HG02623 (cell line): Measurements from ENCODE around the gene KCNMA1.

Experiments
- ATAC-seq: cut with Tn5 transposase; IDR thresholded peaks from one replicate; pipeline ENCODE4 v1.9.1; 2021; ENCODE audit warnings: moderate library complexity; ENCODE audit not compliant: unreplicated experiment

The KCNMA1 gene

DNA sequence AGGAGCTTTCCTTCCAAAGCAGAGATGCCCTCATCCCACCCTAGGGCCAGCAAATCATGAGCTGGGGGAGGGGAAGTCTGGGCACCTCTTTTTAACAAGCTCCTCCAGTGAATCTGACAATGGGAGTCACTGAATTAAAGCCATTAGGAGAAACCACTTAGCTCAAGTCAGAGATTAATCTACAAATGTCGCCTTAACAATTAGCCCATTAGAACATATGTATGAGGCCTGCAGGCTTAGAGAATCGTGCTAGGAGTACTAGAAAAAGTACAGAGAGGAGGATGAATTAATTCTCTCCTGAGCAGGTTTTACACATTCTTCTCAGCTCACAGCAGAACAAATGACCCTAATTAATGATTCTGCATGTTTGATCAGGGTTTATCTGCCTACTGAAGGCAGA lies 381.3 kb downstream of the KCNMA1 start:
- no peak for ATAC-seq

DNA sequence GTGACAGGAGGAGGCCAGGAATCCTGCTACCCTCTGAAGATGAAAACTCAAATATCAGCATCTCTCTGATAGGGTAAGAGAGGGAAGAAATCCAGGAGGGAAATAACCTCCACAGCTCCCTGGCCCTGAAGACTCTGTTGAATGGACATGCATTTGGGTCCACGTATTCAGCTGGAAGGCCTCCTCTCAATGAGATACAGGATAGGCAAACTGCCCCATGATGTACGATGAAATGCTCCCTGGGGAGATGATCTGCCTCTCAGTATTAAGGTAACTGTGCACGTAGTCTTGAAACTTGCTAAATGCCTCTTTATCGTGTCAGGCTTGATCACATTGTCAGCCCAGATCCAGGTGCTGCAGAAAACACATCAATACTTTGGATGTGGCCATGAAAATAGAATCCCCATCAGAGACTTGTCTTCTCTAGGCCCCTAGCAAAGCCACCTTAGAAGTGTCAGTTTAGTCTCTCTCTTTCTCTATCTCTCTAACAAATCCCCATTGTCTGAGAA lies 384.0 kb downstream of the KCNMA1 start:
- no peak for ATAC-seq

DNA sequence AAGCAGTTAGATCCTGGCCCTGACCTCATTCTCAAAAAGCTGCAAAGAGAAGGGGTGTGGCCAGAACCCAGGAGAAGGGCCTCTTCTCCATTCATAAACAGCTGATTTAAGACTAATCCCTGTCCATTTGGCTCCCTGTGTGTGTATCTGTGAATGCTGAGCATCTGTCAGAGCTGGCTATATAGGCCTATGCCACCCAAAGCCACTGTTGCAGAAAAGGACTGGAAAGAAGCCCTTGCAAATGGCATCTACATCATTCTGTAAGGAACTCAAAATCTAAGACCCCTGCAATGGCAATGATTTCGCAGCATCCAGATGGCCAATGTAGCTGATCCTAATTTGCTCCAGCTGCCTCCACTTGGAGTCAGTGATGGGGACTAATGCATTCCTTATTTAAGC lies 384.5 kb downstream of the KCNMA1 start:
- ATAC-seq = no peak

GRCh38 chr10:77252380-77253146 lies 385.0 kb downstream of the KCNMA1 start:
- ATAC-seq = no peak

GRCh38 chr10:77251297-77252013 lies 386.2 kb downstream of the KCNMA1 start:
- no peak for ATAC-seq

- ATAC-seq = no peak
Observed at GRCh38 chr10:77249901-77250459, 387.6 kb downstream of the KCNMA1 start.

GRCh38 chr10:77248104-77248790 lies 389.4 kb downstream of the KCNMA1 start:
- ATAC-seq = no peak

DNA sequence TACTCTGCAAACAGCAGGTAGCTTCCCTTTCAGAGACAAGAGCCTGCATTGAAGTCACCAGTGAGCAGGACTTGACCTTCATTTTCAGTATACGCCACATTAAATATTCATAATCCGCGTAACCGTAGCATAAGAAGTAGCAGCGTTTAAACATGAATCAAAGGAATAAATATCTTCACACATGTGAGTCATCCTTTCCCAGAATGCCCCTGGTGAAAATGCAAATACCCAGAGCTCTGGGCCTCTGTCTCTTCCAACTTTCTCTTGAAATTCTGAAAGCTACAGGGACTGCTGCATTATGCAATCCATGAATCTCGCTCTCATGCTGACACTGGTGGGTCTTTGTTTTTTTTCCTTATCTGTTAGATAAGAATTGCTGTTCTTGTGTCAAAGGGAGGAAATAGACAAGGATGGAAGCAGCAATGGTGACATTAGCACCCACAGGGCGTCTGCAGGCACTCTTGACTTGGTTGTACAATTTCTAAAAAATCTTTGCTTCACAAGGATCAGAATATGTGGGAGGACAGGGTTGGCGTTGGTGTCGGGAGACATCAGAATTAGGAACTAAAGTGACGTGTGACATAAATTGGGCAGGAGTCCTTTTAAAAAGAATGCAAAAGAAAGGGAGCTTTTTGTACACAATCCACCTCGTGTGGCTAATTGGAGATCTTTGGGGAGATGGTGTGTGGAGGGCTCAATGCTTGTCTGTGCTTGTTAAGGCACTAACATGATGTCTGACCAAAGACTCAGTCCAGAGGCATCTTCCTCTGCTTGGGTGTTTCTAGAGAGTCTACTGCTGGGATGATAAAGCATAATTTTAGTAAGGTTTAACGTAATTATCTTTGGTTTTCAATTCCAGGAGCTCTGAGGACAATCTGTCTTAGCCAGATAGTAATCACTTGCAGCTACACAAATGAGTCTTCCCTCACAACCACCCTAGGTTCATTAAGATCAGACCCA lies 390.3 kb downstream of the KCNMA1 start:
- ATAC-seq = no peak

- ATAC-seq = no peak
Observed at GRCh38 chr10:77245953-77246352, 391.7 kb downstream of the KCNMA1 start.

GRCh38 chr10:77244746-77245145 lies 392.9 kb downstream of the KCNMA1 start:
- ATAC-seq = no peak

DNA sequence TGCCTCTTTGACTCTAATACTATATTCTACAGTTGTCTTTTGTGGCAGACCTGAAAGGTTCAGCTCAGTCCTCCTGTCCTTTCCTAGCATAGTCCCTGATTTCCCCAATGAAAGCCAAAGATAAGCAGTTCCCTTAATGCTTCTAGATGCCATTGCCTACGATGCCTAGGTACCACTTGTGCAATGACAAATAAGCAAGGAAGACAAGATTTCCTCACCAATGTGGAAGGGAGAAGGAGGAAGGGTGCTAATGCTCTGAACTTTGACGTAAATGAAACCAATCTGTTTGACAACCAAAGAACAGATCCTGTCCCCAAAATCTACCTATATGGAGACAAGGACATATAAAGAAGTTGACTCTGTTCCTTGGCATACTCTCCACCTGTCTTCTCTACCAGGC lies 393.3 kb downstream of the KCNMA1 start:
- no peak for ATAC-seq

DNA sequence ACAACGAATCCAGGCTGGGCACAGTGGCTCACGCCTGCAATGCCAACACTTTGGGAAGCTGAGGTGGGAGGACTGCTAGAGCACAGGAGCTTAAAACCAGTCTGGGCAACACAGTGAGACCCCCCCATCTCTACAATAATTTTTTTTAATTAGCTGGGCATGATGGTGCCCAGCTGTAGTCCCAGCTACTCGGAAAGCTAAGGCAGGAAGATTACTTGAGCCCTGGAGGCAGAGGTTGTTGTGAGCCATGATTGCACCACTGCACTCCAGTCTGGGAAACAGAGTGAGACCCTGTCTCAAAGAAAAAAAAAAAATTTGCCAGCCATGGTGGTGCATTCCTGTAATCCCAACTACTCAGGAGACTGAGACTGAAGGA lies 396.3 kb downstream of the KCNMA1 start:
- ATAC-seq = no peak

GRCh38 chr10:77240706-77241349 lies 396.8 kb downstream of the KCNMA1 start:
- ATAC-seq = no peak

DNA sequence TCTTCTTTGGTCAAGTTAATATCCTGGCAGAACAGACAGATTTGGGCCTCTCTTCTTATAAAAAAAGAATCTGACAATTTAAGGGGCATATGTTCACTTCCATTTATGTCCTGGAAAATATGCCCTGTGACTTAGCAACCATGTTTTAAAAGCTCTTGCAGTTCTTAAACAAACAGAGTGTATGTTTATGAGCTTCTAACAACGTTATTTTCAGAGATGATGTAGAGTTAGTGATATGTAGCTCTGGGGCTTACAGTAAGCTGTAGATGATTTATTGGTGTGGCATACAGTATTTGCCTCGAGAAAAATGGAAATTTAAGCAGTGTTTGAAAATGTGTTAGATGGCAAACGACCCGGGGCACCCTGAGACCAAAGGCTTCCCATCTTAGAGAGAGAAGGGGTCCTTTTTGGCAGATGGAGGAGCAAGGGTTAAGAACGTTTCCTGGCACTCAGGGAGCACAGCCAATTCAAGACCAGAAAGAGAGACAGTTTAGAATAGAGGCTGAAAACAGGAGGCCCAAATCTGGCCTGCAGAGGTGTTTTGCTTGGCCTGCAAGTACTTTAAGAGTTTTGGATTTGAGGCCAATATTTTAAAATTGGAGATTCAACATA lies 397.5 kb downstream of the KCNMA1 start:
- ATAC-seq = no peak

DNA sequence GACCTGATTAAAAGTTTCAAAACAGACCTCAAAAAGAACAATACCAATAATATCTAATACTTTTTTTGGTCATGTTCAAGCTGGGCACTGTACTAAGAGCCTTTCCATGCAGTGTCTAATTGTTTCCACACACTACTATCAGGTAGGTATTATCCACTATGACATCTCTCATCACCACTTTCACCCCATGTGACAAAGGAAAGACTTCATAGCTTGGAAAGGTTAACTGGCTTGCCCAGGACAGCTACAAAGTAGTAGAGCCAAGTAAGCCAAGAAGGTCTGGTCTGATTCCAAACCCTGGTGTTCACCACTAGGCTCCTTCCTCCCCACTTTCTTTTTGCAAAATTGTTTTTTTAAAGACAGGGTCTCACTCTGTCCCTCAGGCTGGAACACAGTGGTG lies 400.5 kb downstream of the KCNMA1 start:
- ATAC-seq = no peak

- ATAC-seq = no peak
Observed at GRCh38 chr10:77236700-77237099, 400.9 kb downstream of the KCNMA1 start.

- ATAC-seq = no peak
Observed at GRCh38 chr10:77236029-77236428, 401.6 kb downstream of the KCNMA1 start.

- no peak for ATAC-seq
Observed at GRCh38 chr10:77234599-77234998, 403.0 kb downstream of the KCNMA1 start.

- ATAC-seq = no peak
Observed at GRCh38 chr10:77233466-77233865, 404.1 kb downstream of the KCNMA1 start.
